Mesothelial cell of epicardium (in vitro differentiated cells): ENCODE measurements around the gene DDI2. TPM values are rescaled to one million over a fixed set of nuclear protein-coding genes. Genes with fewer than 3 reads are reported as not detected.
A peak's percentile ranks its signal among the peaks of the same experiment; 100 is the strongest.

Experiments used
- DNase-seq, 2 experiments: peaks; one replicate each; pipeline ENCODE4 v3.0.0; 2021; ENCODE audit warnings: low spot score in 2 of 2; ENCODE audit not compliant: unreplicated experiment in 2 of 2
- H3K27ac Mint-ChIP-seq: 2 replicates; pipeline ENCODE4 v1.8.0; 2021; ENCODE audit warnings: mixed read lengths
- H3K27me3 Mint-ChIP-seq: 2 replicates; pipeline ENCODE4 v1.8.0; 2021; ENCODE audit warnings: low read depth, mixed read lengths
- H3K36me3 Mint-ChIP-seq: 2 replicates; pipeline ENCODE4 v1.8.0; 2021; ENCODE audit warnings: mixed read lengths
- H3K4me1 Mint-ChIP-seq: 2 replicates; pipeline ENCODE4 v1.8.0; 2021; ENCODE audit warnings: mixed read lengths
- H3K4me3 Mint-ChIP-seq: 2 replicates; pipeline ENCODE4 v1.8.0; 2021; ENCODE audit warnings: mild to moderate bottlenecking, moderate library complexity, mixed read lengths
- H3K9me3 Mint-ChIP-seq: 2 replicates; pipeline ENCODE4 v1.8.0; 2021; ENCODE audit warnings: mixed read lengths
- total RNA-seq: library from RNA; stranded (reverse); gene quantifications from 3 replicates; pipeline ENCODE4 v1.2.1, GENCODE V29; 2021
- TF ChIP-seq, protein P1 (sequence below): fragments of 200-600 bp; sonication (generic); IDR thresholded peaks from one replicate; pipeline ENCODE4 v1.5.0; 2021; ENCODE audit warnings: antibody characterized with exemption; ENCODE audit not compliant: unreplicated experiment

Gene DDI2
- total RNA-seq, 1 donor from 2014 or later = 34.5 TPM

DNA sequence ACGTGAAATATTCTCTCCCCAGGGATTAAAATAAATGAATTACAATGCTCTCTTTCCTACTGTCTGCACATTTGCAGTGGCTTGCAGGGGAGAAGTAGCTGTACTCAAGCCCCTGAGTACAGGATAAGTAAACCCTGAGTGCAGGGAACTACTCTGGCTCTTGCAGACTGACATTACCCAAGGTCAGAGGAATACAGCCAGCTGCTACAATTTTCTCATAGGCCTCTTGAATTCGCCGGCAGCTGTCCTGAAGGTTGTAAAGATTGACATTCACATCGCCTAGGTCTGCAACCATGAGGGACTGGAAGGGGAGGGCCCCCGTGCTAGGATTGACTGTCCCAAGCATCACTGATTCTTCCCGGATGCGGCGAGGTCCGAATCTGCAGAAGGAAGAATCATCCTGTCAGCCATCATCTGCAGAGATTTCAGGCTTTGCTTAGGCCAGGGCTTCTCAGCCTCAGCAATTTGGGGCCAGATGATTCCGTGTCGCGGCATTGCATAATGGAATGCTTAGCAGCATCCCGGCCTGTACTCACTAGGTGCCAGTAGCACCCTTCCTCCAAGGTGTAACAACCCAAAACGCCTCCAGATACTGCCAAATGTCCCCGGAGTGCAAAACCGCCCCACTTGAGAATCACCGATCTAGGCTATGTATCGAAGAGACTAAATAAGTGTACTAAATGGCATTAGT lies 34.1 kb upstream of the DDI2 start:
- H3K4me3 Mint-ChIP-seq = peak overlapping the region; percentile 35
- no peaks in the 10 kb centered on the region for H3K36me3 Mint-ChIP-seq
- peaks cover 4% of the 10 kb centered on the region for H3K27me3 Mint-ChIP-seq
- H3K9me3 Mint-ChIP-seq = no peaks in the 10 kb centered on the region
- no peak for DNase-seq
- H3K4me1 Mint-ChIP-seq = no peaks in the 10 kb centered on the region
- H3K27ac Mint-ChIP-seq = no peak overlapping the region
- TF ChIP-seq, protein P1, sequence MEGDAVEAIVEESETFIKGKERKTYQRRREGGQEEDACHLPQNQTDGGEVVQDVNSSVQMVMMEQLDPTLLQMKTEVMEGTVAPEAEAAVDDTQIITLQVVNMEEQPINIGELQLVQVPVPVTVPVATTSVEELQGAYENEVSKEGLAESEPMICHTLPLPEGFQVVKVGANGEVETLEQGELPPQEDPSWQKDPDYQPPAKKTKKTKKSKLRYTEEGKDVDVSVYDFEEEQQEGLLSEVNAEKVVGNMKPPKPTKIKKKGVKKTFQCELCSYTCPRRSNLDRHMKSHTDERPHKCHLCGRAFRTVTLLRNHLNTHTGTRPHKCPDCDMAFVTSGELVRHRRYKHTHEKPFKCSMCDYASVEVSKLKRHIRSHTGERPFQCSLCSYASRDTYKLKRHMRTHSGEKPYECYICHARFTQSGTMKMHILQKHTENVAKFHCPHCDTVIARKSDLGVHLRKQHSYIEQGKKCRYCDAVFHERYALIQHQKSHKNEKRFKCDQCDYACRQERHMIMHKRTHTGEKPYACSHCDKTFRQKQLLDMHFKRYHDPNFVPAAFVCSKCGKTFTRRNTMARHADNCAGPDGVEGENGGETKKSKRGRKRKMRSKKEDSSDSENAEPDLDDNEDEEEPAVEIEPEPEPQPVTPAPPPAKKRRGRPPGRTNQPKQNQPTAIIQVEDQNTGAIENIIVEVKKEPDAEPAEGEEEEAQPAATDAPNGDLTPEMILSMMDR = no peak

DNA sequence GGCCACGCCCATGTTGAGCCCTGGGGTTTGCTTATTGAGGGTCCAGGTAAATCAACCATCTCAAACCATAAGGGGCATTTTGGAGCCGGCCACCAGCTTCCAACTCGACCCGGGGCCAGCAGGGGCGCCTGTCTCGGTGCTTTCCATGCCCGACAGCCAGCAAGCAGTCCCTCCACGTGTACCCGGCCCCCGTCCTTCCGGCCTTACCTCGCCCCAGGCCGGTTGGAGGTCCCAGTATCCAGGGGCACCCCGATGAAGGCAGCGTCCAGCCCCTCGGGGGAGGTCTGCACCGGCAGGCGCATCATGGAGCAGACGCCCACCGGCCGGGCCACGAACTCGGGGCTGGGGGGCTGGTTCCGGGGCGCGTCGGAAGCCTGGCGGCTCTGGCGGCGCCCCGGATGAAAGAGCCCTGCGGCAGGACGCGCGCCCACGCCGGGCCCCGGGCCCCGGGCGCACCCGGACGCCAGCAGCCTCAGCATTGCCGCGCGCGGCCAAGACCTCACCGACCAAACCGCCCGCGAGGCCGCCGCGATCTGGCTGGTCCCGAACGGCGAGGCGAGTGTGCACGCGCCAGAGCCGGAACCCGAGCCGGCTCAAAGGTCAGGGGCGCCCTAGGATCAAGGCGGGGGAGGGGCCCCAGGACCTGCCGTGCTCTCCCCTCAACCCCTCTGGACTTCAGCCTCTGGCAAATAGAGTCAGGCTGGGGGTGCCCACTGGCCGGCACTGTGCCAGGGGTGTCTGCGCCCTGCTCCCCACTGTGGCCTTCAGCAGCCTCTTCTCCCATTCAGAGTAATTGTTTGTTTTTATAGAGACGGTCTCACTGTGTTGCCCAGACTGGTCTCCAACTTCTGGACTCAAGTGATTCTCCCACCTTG lies 32.5 kb upstream of the DDI2 start, which contains the start of gene AGMAT:
Gene AGMAT, minus strand, starts transcription at position 563 of the 875 bp plus-strand sequence. Its CDS starts 84 bp downstream, at position 479.
- no peaks in the 10 kb centered on the region for H3K4me1 Mint-ChIP-seq
- no peaks in the 10 kb centered on the region for H3K9me3 Mint-ChIP-seq
- DNase-seq = peak in 1 of 2 experiments; percentile 48
- TF ChIP-seq, protein P1 = no peak
- H3K27me3 Mint-ChIP-seq = peaks cover 4% of the 10 kb centered on the region
- H3K4me3 Mint-ChIP-seq = peak within 1 kb of the TSS; percentile 65
- no peaks in the 10 kb centered on the region for H3K36me3 Mint-ChIP-seq
- H3K27ac Mint-ChIP-seq = no peak within 1 kb of the TSS

DNA sequence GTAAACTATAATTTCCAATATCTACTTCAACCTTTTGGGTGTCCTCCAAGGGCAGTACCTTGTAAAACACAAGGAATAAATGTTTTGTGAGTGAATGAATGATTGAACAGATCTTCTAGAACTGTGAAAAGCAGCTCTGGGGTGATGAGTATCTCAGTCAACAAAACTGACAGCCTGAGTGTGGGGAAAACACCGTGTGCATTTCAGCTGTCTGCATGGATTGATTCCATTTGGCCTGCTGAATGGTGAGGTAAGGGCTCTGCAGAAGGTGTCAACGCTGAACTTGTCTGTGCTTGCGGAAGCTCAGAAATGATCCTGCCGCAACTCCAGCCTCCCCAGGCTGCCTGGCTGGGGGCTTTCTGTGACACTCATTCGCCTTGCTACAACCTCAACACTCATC lies 25.0 kb upstream of the DDI2 start:
- Mint-ChIP-seq H3K27me3 (peaks cover 13% of the 10 kb centered on the region), H3K36me3 (no peaks in the 10 kb centered on the region), H3K27ac (no peak overlapping the region), H3K9me3 (no peaks in the 10 kb centered on the region), H3K4me3 (no peak overlapping the region), H3K4me1 (no peaks in the 10 kb centered on the region)
- DNase-seq = no peak
- TF ChIP-seq, protein P1 = no peak

DNA sequence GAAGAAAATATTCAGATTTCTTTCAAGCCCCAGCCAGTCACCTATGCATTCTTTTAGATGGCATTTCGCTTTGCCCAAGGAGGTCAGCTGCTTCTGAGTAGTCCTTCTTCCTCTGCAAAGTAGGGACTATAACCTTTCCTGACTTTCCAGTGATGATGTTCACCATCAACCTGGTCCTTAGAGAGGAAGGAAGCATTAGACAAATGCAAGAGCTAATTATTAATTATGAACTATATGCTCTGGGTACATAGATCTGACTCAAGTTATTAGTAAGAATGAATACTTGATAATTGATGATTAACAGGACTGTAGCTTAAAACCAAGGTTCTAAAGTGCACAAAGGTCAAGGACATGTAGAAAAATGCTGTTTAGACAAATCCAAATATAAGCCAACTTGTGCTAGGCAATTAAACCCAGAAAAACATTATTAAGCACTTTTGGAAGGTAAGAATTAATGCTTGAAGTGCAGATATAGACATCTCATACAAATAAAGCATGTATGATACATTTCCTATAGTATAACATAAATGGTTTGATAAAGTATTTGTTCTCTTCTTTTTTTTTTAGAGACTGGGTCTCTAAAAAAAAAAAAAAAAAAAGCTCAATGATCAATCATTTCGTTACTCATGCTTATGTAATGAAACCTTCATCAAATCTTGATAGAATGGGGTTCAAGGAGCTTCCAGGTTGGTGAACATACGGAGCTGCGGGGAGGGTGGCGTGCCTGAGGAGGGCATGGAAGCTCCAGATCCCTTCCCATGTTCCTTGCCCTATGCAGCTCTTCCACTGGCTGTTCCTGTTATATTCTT lies 21.2 kb upstream of the DDI2 start:
- H3K27me3 Mint-ChIP-seq = peaks cover 18% of the 10 kb centered on the region
- no peaks in the 10 kb centered on the region for H3K4me1 Mint-ChIP-seq
- no peaks in the 10 kb centered on the region for H3K9me3 Mint-ChIP-seq
- H3K27ac Mint-ChIP-seq = no peak overlapping the region
- no peak for DNase-seq
- no peak overlapping the region for H3K4me3 Mint-ChIP-seq
- TF ChIP-seq, protein P1 = no peak
- H3K36me3 Mint-ChIP-seq = no peaks in the 10 kb centered on the region

DNA sequence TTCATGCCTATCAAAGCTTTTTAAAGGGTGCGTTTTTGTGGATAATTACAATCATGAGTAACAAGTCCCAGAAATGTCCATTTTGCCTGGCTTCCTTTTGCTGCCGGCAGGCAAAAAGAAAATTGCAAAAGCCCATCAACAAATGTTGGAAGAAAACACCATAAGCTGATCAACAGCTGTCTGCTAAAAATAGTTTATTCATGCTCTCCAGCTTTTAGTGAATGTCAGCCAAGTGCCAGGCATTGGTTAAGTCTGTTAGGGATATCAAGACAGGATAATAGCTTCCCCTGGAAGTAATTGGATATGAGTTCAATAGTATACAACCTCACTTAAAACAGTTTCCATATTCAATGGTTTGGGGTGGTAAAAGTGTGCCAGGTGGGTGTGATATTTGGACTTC lies 18.8 kb upstream of the DDI2 start:
- no peak for DNase-seq
- no peaks in the 10 kb centered on the region for H3K9me3 Mint-ChIP-seq
- no peak overlapping the region for H3K27ac Mint-ChIP-seq
- TF ChIP-seq, protein P1 = no peak
- no peaks in the 10 kb centered on the region for H3K36me3 Mint-ChIP-seq
- no peak overlapping the region for H3K4me3 Mint-ChIP-seq
- peaks cover 7% of the 10 kb centered on the region for H3K4me1 Mint-ChIP-seq
- peaks cover 18% of the 10 kb centered on the region for H3K27me3 Mint-ChIP-seq
